Stomach (tissue), 9 donors: ENCODE measurements around the gene FAM117A. TPM values are rescaled to one million over a fixed set of nuclear protein-coding genes. Genes with fewer than 3 reads are reported as not detected.
A peak's percentile ranks its signal among the peaks of the same experiment; 100 is the strongest.

Experiments used
- DNase-seq, 2 donors: peaks; one replicate each; pipeline versions ENCODE4 v3.0.0 to v3.0.0-alpha.2; 2013 to 2019
- H3K27ac ChIP-seq, 5 donors: fragments of 200-600 bp in 4 of 5; sonication (generic) in 4 of 5; one replicate each; pipeline ENCODE4 v1.5.1; 2013 to 2019; ENCODE audit warnings: mild to moderate bottlenecking in 1 of 5, moderate library complexity in 1 of 5
- H3K27me3 ChIP-seq, 3 donors: fragments of 200-600 bp; sonication (generic); one replicate each; pipeline ENCODE4 v1.5.1; 2017 to 2019; ENCODE audit warnings: mixed run types in 1 of 3
- H3K36me3 ChIP-seq, 4 donors: fragments of 200-600 bp; sonication (generic); 1 replicate in 3 of 4; 2 replicates in 1 of 4; pipeline ENCODE4 v1.5.1; 2016 to 2019
- H3K4me1 ChIP-seq, 4 donors: fragments of 200-600 bp; sonication (generic); one replicate each; pipeline ENCODE4 v1.5.1; 2016 to 2019
- H3K4me3 ChIP-seq, 4 donors: fragments of 200-600 bp; sonication (generic) in 3 of 4; one replicate each; pipeline ENCODE4 v1.5.1; 2016 to 2019; ENCODE audit warnings: mild to moderate bottlenecking in 1 of 4
- H3K9me3 ChIP-seq, 4 donors: fragments of 200-600 bp; sonication (generic); one replicate each; pipeline ENCODE4 v1.5.1; 2016 to 2019
- EP300 ChIP-seq: sonication (generic); formaldehyde crosslinking; IDR thresholded peaks from one replicate; pipeline ENCODE4 v1.6.1; 2017; ENCODE audit warnings: antibody characterized with exemption
- POLR2A ChIP-seq, 4 donors: fragments of 450-650 bp; IDR thresholded peaks; one replicate each; pipeline ENCODE4 v1.6.1; 2016; ENCODE audit warnings: antibody characterized with exemption in 4 of 4, control low read depth in 2 of 4, mild to moderate bottlenecking in 1 of 4, moderate library complexity in 1 of 4
- POLR2AphosphoS5 ChIP-seq, 3 donors: sonication (generic); formaldehyde crosslinking; IDR thresholded peaks; one replicate each; pipeline ENCODE4 v1.6.1; 2016; ENCODE audit warnings: antibody characterized with exemption in 3 of 3
- WGBS, 5 donors: extraction: QIAGEN DNeasy Blood & Tissue Kit in 3 of 5; methylation state at CpG; one replicate each; pipeline versions ENCODE4 v1.1.5 to v1.1.7; 2013 to 2018; 5-methylcytosine and 5-hydroxymethylcytosine counted together
- intact Hi-C: fragments of 100-400 bp; cut with DNase I; formaldehyde crosslinking; loops from one replicate; pipeline ENCODE4 v1.15.1; 2023; ENCODE audit warnings: low total_unique reads
- polyA plus RNA-seq, 3 donors: library from polyadenylated mRNA; stranded (reverse); fragments of 200-250 nt; gene quantifications; one replicate each; pipeline ENCODE4 v1.2.3, GENCODE V29; 2013
- total RNA-seq, 5 donors: library from RNA; depleted of rRNA; stranded (reverse); fragments of >200 nt; gene quantifications; one replicate each; pipeline versions ENCODE4 v1.1.0 to v1.2.3, GENCODE V29; 2014 to 2016
- TF ChIP-seq, protein P1 (sequence below), 7 experiments: fragments of 450-650 bp in 4 of 7; fragments of 200-600 bp in 3 of 7; sonication (generic) in 3 of 7; IDR thresholded peaks; one replicate each; pipeline ENCODE4 v1.5.1; 2016 to 2019; ENCODE audit warnings: antibody characterized with exemption in 7 of 7, control low read depth in 2 of 7, mild to moderate bottlenecking in 1 of 7
- donor health status: healthy with polysubstance abuse.
- donor health status: Bipolar disorder and iron deficiency.
- donor health status: healthy.

FAM117A gene
- total and polyA plus RNA-seq, 8 donors = 0.58 to 39.7 (median 6.1) TPM

DNA sequence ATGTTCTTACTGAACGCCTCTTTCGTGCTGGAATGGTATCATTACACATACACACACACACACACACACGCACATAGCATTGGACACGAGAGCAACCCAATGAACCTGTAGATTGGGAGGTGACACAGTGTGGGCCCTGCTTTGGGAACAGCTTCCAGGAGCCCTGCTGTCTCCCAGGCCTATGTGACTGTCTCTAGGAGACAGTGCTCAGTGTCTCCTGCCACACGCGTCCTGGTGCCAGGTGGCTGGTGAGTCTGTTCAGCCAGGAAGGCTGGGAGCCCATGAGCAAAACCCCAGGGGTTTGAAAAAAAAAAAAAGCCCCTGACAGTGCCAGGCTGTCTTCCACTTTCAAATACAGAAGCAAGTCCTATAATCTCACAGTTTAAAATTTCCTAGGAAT is 83.6 kb downstream of the FAM117A start:
- WGBS, 5 donors = 65 to 74% (median 69%) methylated on average over 6 of the region's 6 CpGs
- H3K4me1 ChIP-seq = peaks cover 19 to 25% (median 23%) of the 10 kb centered on the region in 4 donors

DNA sequence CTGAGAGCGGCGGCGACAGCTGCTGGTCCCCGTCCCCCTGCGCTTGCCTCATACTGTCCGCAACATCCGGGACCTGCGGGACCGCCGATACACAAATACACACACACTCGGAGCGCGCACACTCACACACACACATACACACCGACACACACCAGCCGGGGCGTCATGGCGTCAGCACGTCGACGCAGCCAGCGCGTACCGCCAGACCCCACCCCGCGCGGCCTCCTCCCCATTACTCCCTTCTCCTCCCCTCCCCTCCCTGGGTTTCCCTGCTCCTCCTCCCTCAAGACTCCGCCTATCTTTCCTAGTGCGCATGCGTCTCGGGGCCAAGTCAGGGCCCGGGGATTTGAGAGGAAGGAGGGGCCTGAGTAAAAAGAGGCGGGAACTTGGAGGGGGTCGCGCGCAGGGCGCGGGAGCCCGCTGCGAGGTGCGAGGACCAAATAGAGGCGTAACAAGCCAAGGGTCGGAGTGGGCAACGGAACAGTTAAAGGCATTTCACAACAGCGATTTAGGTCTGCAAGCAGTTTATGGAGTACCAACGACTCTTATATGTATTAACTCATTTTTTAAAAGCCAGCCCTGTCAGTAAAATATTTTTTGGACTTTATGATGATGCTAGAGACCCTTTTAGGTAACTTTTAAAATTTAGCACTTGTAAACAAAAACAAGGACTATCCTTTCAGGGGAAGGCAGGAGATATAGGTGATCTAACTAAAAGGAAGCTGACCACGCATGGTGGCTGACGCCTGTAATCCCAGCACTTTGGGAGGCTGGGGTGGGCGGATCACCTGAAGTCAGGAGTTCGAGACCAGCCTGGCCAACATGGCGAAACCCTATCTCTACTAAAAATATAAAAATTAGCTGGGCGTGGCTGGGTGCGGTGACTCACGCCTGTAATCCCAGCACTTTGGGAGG is 85.7 kb downstream of the FAM117A start, which contains the start of gene SPOP:
SPOP (minus strand) TSS at position 165 of the 915 bp plus-strand sequence. CDS start 55,287 bp downstream, outside the sequence.
- Histone ChIP-seq H3K36me3 (peaks cover 0 to 18% (median 10%) of the 10 kb centered on the region in 4 donors), H3K4me3 (peak within 1 kb of the TSS; percentile 51 to 75 (median 70)), H3K9me3 (no peaks in the 10 kb centered on the region), H3K4me1 (peaks cover 27 to 44% (median 37%) of the 10 kb centered on the region in 4 donors), H3K27me3 (no peaks in the 10 kb centered on the region), H3K27ac (peak within 1 kb of the TSS; percentile 97 to 100 (median 99))
- 14 to 28% (median 15%) methylated on average over 29 to 53 of the region's 53 CpGs for WGBS, 5 donors
- peak in 2 of 4 donors; percentile 17 to 37 for TF ChIP-seq POLR2A (IDR thresholded peaks at IDR 0.05)
- TF ChIP-seq, protein P1, sequence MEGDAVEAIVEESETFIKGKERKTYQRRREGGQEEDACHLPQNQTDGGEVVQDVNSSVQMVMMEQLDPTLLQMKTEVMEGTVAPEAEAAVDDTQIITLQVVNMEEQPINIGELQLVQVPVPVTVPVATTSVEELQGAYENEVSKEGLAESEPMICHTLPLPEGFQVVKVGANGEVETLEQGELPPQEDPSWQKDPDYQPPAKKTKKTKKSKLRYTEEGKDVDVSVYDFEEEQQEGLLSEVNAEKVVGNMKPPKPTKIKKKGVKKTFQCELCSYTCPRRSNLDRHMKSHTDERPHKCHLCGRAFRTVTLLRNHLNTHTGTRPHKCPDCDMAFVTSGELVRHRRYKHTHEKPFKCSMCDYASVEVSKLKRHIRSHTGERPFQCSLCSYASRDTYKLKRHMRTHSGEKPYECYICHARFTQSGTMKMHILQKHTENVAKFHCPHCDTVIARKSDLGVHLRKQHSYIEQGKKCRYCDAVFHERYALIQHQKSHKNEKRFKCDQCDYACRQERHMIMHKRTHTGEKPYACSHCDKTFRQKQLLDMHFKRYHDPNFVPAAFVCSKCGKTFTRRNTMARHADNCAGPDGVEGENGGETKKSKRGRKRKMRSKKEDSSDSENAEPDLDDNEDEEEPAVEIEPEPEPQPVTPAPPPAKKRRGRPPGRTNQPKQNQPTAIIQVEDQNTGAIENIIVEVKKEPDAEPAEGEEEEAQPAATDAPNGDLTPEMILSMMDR (IDR thresholded peaks at IDR 0.05) = no peak
- peak; percentile 75 to 94 (median 86) for TF ChIP-seq POLR2AphosphoS5 (IDR thresholded peaks at IDR 0.05)
- no peak for TF ChIP-seq EP300
- DNase-seq = peak; percentile 99 to 100
- intact Hi-C loops = no loop called here

More for the DNA sequence above, 83.6 kb downstream of the FAM117A start:
- TF ChIP-seq, protein P1 (IDR thresholded peaks at IDR 0.05) = no peak
- TF ChIP-seq POLR2AphosphoS5 (IDR thresholded peaks at IDR 0.05) (no peak), EP300 (no peak), POLR2A (IDR thresholded peaks at IDR 0.05) (no peak)
- Histone ChIP-seq H3K27me3 (no peaks in the 10 kb centered on the region), H3K27ac (peak overlapping the region in 1 of 5 donors; percentile 9), H3K9me3 (no peaks in the 10 kb centered on the region), H3K4me3 (no peak overlapping the region), H3K36me3 (peaks cover 0 to 4% (median 2%) of the 10 kb centered on the region in 4 donors)
- no peak for DNase-seq
- intact Hi-C loops = no loop called here

DNA sequence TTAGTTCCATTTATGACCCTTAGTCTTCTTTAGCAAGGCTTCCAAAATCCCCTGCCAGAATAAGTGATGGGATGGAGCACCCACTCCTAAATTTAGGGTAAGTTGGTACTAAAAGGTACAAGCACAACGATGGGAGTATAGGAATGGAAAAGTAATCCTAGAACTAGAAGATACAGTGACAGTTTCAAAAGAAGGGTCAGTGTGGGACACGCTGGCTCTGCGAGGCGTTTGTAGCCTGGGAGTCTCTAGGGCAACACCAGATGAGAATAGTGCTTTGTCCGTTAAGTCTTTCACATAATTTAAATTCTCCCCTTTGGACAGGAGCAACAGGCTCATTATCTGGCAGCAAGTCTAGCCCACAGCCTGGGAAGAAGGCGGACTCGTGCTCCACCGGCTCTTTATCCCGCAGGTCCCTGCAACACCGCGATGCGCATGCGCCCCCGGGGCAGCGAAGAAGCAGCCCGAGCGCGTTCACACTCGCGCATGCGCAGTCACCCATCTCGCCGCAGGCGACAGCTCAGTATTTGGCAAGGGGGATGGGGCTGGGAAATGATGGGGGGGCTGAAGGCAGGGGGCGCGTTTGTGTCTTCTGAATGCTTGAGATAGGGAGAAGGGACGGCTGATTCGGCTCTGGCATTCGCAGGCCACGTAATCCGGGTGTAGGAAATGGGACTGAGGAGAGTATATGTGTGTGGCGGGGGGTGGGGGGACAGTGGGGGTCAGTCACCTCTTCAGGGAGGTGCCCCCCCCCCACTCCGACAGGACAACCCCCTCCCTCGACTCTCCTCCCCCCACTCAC is 86.6 kb downstream of the FAM117A start:
- TF ChIP-seq, protein P1 (IDR thresholded peaks at IDR 0.05) = peak in 1 of 7 experiments; percentile 9
- no peak for TF ChIP-seq POLR2A (IDR thresholded peaks at IDR 0.05)
- peak in 2 of 3 donors; percentile 88 for TF ChIP-seq POLR2AphosphoS5 (IDR thresholded peaks at IDR 0.05)
- TF ChIP-seq EP300 = no peak
- intact Hi-C loops = no loop called here
- peak; percentile 98 to 99 for DNase-seq
- peak overlapping the region; percentile 51 to 75 (median 70) for H3K4me3 ChIP-seq
- H3K36me3 ChIP-seq = peaks cover 0 to 18% (median 10%) of the 10 kb centered on the region in 4 donors
- H3K9me3 ChIP-seq = no peaks in the 10 kb centered on the region
- peaks cover 27 to 51% (median 44%) of the 10 kb centered on the region in 4 donors for H3K4me1 ChIP-seq
- no peaks in the 10 kb centered on the region for H3K27me3 ChIP-seq
- WGBS, 5 donors = 0 to 1% (median 0%) methylated on average over 13 to 34 of the region's 34 CpGs
- H3K27ac ChIP-seq = peak overlapping the region; percentile 97 to 100 (median 99)
